ENCODE measurements around the gene PEAK1.

DNA sequence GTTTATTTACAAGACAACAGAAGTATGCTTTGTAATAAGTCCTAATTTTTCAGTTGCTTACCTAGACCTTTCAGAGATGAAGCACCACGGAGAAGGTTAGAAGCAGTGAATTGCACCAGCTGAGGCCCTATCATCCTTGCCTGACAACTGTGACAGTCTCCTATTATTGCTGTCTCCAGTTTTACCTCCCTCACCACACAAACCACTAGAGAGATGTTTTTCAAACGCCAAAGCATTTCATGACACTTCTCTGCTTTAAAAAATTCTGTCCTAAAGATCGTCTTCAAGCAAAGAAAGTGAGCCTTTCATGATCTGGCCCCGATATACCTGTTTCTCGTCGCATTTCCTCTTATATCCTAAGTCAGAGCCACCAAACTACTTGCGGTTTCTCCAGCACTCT, 276.7 kb downstream of the PEAK1 start:
- no peak for TF ChIP-seq GATA3 (IDR thresholded peaks at IDR 0.05; ENCODE audit: low read depth, low read length)
- TF ChIP-seq GATA2 (IDR thresholded peaks at IDR 0.05; ENCODE audit: low read depth, low read length) = no peak

Measured in SH-SY5Y (cell line).